RWPE1 (cell line): ENCODE results near the gene DPH2.

ENCODE experiments used
- CTCF ChIA-PET: fragments of 350-600 bp; sonication (Branson Sonifier 250); formaldehyde crosslinking; extraction: SDS; loops from one replicate; lab custom pipeline; 2021; lab: Yijun Ruan, JAX
- POLR2A ChIA-PET: fragments of 400-600 bp; formaldehyde crosslinking; extraction: SDS; loops from one replicate; lab custom pipeline; 2020; ENCODE audit warnings: antibody characterized with exemption; ENCODE audit not compliant: low non-redundant PET; lab: Yijun Ruan, JAX
- DNase-seq: peaks from one replicate; pipeline ENCODE4 v3.0.0; 2012; ENCODE audit warnings: low spot score
- H3K27ac ChIP-seq: fragments of 450-650 bp; 2 replicates; pipeline ENCODE4 v1.5.1; 2017
- CTCF ChIP-seq: fragments of 450-650 bp; conservative IDR thresholded peaks from 2 replicates; pipeline ENCODE4 v1.5.1; 2017; ENCODE audit warnings: low read depth, mild to moderate bottlenecking

The DPH2 gene

GRCh38 chr1:44020464-44020863 lies 50.7 kb downstream of the DPH2 start:
- no peak for TF ChIP-seq CTCF
- DNase-seq: no peak
- POLR2A ChIA-PET: no interaction called here

GRCh38 chr1:44021156-44021555 lies 51.3 kb downstream of the DPH2 start:
- CTCF ChIA-PET: no interaction called here
- no peak for TF ChIP-seq CTCF
- POLR2A ChIA-PET: no interaction called here
- H3K27ac ChIP-seq: peak overlapping the region; percentile 5; the same call in 1 of the 2 replicates
- DNase-seq: no peak

More at GRCh38 chr1:44020464-44020863, 50.7 kb downstream of the DPH2 start:
- CTCF ChIA-PET: interaction anchor here (0.6 kb wide), 1 partner anchor 266 kb away, joined by 3 read pairs; no protein-coding TSS in a partner anchor
- H3K27ac ChIP-seq: no peak overlapping the region

GRCh38 chr1:44021581-44022321 lies 51.9 kb downstream of the DPH2 start:
- no peak for DNase-seq
- TF ChIP-seq CTCF: no peak
- POLR2A ChIA-PET: no interaction called here
- CTCF ChIA-PET: no interaction called here
- peak overlapping the region; percentile 5 for H3K27ac ChIP-seq
